ENCODE measurements around the gene MAFG. TPM values are rescaled to one million over a fixed set of nuclear protein-coding genes. Genes with fewer than 3 reads are reported as not detected.

The MAFG gene
- total RNA-seq, 4 donors from 2014 or later = 37.1 to 65.5 (median 51.9) TPM

DNA sequence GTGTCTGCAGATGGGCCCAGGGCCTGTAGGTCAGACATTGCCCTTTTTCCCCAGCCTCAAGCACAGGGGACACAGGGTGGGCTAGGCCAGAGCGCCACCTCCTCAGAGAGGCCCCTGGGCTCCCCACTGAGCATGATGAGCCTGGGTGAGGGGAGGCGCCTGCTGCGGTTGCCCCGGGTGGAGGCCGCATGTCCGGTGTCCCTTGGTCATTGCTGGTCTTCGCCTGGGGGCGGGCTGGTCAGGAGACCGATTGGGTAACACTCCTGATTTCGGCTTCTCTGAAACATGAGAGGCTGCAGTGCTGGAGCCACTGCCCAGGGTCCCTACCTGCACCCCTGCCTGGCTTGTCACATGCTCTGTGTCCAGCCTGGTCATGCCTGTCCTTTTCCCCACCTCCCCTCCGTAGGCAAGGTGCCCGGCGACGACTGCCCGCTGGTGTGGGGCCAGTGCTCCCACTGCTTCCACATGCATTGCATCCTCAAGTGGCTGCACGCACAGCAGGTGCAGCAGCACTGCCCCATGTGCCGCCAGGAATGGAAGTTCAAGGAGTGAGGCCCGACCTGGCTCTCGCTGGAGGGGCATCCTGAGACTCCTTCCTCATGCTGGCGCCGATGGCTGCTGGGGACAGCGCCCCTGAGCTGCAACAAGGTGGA is 27.9 kb downstream of the MAFG start:
- ATAC-seq = no peak
- H3K27me3 ChIP-seq = no peaks in the 10 kb centered on the region
- in situ Hi-C loops (cut with MboI; ENCODE audit: low sequenced_read_pairs in 4 of 4) = no loop called here
- TF ChIP-seq CTCF (IDR thresholded peaks at IDR 0.05 in 4 of 5, conservative IDR thresholded peaks at IDR 0.05 in 1 of 5) (no peak), POLR2A (IDR thresholded peaks at IDR 0.05) (no peak)
- DNase-seq = peak in 1 of 2 donors; percentile 22
- H3K4me3 ChIP-seq = no peak overlapping the region
- H3K36me3 ChIP-seq = peaks cover 0 to 38% of the 10 kb centered on the region in 2 donors
- H3K9me3 ChIP-seq = no peaks in the 10 kb centered on the region
- H3K4me1 ChIP-seq = peaks cover 0 to 3% of the 10 kb centered on the region in 2 donors
- intact Hi-C loops (cut with DNase I; ENCODE audit: low total_unique reads) = no loop called here
- H3K27ac ChIP-seq = no peak overlapping the region

GRCh38 chr17:81898885-81899284 is 28.6 kb downstream of the MAFG start:
- Histone ChIP-seq H3K4me1 (peaks cover 0 to 3% of the 10 kb centered on the region in 2 donors), H3K4me3 (no peak overlapping the region), H3K27ac (no peak overlapping the region), H3K9me3 (no peaks in the 10 kb centered on the region), H3K36me3 (peaks cover 0 to 45% of the 10 kb centered on the region in 2 donors), H3K27me3 (no peaks in the 10 kb centered on the region)
- in situ Hi-C loops (cut with MboI; ENCODE audit: low sequenced_read_pairs in 4 of 4) = no loop called here
- intact Hi-C loops (cut with DNase I; ENCODE audit: low total_unique reads) = no loop called here
- no peak for ATAC-seq
- no peak for TF ChIP-seq POLR2A (IDR thresholded peaks at IDR 0.05)
- TF ChIP-seq CTCF (IDR thresholded peaks at IDR 0.05 in 4 of 5, conservative IDR thresholded peaks at IDR 0.05 in 1 of 5) = no peak
- DNase-seq = no peak

DNA sequence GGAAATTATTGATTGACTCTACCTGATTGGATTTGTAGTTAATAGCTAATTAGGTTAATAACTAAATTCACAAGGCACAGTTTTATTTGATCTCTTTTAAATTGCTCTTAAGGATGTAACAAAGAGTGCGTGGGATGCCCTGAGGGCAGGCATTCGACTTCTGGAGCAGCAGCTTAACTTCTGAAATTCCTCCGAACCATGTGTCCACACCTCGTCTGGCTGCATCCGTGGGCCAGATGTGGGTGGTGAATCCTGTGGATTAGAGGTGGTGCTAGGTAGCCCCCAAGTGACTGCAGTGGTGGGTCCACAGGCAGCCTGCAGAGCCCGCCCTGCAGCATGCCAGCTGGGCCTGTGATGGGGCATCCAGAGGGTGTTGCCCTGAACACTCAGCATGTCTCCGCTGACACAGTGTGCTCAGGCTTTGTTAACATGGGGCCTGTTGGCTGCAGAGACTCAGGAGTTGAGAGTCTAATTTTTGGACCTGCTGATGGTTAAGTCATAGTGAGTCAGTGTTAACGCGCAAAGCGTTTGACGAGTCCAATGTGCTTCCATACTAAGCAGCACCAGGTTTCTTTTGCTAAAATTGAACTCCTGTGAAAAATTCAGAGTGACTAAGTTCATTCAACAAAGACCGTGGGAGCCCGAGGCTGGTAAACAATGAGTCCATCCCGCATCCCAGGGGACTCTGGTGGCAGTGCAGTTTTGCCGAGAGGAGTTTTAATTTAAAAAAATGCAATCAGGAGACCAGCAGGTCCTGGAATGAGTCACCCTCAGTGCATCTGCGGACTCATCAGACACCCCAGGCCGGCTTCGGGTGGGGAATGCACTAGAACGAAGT is 29.3 kb downstream of the MAFG start:
- Histone ChIP-seq H3K27me3 (no peaks in the 10 kb centered on the region), H3K36me3 (peaks cover 0 to 45% of the 10 kb centered on the region in 2 donors), H3K4me3 (no peak overlapping the region), H3K9me3 (no peaks in the 10 kb centered on the region), H3K4me1 (peaks cover 0 to 3% of the 10 kb centered on the region in 2 donors), H3K27ac (no peak overlapping the region)
- ATAC-seq (no peak), DNase-seq (no peak)
- in situ Hi-C loops (cut with MboI; ENCODE audit: low sequenced_read_pairs in 4 of 4) = no loop called here
- intact Hi-C loops (cut with DNase I; ENCODE audit: low total_unique reads) = no loop called here
- TF ChIP-seq CTCF (IDR thresholded peaks at IDR 0.05 in 4 of 5, conservative IDR thresholded peaks at IDR 0.05 in 1 of 5) = no peak
- TF ChIP-seq POLR2A (IDR thresholded peaks at IDR 0.05) = no peak

DNA sequence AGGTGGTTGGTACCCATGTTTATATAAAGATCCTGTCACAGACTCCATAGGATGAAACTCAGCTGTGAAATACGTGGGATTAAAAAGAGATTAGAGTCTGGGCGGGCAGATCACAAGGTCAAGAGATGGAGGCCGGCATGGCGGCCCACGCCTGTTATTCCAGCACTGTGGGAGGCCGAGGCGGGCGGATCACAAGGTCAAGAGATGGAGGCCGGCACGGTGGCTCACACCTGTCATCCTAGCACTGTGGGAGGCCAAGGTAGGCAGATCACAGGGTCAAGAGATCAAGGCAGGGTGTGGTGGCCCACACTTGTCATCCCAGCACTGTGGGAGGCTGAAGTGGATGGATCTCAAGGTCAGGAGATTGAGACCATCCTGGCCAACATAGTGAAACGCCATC is 32.1 kb downstream of the MAFG start:
- DNase-seq (no peak), ATAC-seq (no peak)
- peaks cover 11 to 12% of the 10 kb centered on the region in 2 donors for H3K4me1 ChIP-seq
- peaks cover 0 to 42% of the 10 kb centered on the region in 2 donors for H3K36me3 ChIP-seq
- no peaks in the 10 kb centered on the region for H3K27me3 ChIP-seq
- intact Hi-C loops (cut with DNase I; ENCODE audit: low total_unique reads) = no loop called here
- in situ Hi-C loops (cut with MboI; ENCODE audit: low sequenced_read_pairs in 4 of 4) = no loop called here
- no peak overlapping the region for H3K4me3 ChIP-seq
- TF ChIP-seq CTCF (IDR thresholded peaks at IDR 0.05 in 4 of 5, conservative IDR thresholded peaks at IDR 0.05 in 1 of 5) (no peak), POLR2A (IDR thresholded peaks at IDR 0.05) (no peak)
- no peaks in the 10 kb centered on the region for H3K9me3 ChIP-seq
- no peak overlapping the region for H3K27ac ChIP-seq

All from gastrocnemius medialis (tissue), 4 donors.